Measurements from ENCODE around the gene ATXN10. TPM values are rescaled to one million over a fixed set of nuclear protein-coding genes. Genes with fewer than 3 reads are reported as not detected.

The ATXN10 gene
- total and polyA plus RNA-seq, 2 donors (not counting 1 experiment from before 2014, with no cell fraction given): 52.3 to 95.5 TPM

- peaks cover 34% of the 10 kb centered on the region for H3K27me3 Mint-ChIP-seq
- Histone ChIP-seq H3K36me3 (replicated peaks in 1 of 2; ENCODE audit: control extremely low read depth in 1 of 2, control insufficient read depth in 1 of 2, extremely low read depth in 1 of 2, insufficient read depth in 2 of 2, low read length in 1 of 2) (no peaks in the 10 kb centered on the region), H3K27me3 (replicated peaks in 1 of 4; ENCODE audit: control extremely low read depth in 1 of 4, control insufficient read depth in 3 of 4, insufficient read depth in 4 of 4, low read length in 3 of 4) (peaks cover 0 to 48% (median 5%) of the 10 kb centered on the region in 4 experiments), H3K4me3 (ENCODE audit: control extremely low read depth in 1 of 5, extremely low read depth in 1 of 5, insufficient read depth in 1 of 5, low read depth in 2 of 5, low read length in 4 of 5) (no peak overlapping the region), H3K9ac (ENCODE audit: low read length) (no peak overlapping the region), H3K4me1 (ENCODE audit: control insufficient read depth in 2 of 2, insufficient read depth in 2 of 2, low read length in 2 of 2) (peaks cover 0 to 6% of the 10 kb centered on the region in 2 donors), H3K27ac (ENCODE audit: low read length in 2 of 2) (no peak overlapping the region), H3K9me3 (ENCODE audit: control extremely low read depth in 1 of 3, control insufficient read depth in 2 of 3, insufficient read depth in 1 of 3, low read length in 2 of 3) (peaks cover 0 to 3% (median 0%) of the 10 kb centered on the region in 3 donors), H3K4me2 (replicated peaks; ENCODE audit: low read depth, low read length, poor library complexity, severe bottlenecking) (no peak overlapping the region), H2AFZ (ENCODE audit: insufficient read depth, low read depth, low read length, poor library complexity, severe bottlenecking) (no peak overlapping the region), H4K20me1 (ENCODE audit: control insufficient read depth, insufficient read depth, low read length, poor library complexity, severe bottlenecking) (no peaks in the 10 kb centered on the region), H3K79me2 (ENCODE audit: control insufficient read depth, insufficient read depth, low read length) (no peaks in the 10 kb centered on the region)
- TF ChIP-seq EZH2 (IDR thresholded peaks at IDR 0.05; ENCODE audit: borderline replicate concordance, insufficient read depth, low read depth, low read length, poor library complexity, severe bottlenecking): no peak
- no peak for TF ChIP-seq CTCF (IDR thresholded peaks at IDR 0.05)
- H3K4me3 Mint-ChIP-seq: no peak overlapping the region
- H3K9me3 Mint-ChIP-seq (ENCODE audit: insufficient read depth): no peaks in the 10 kb centered on the region
- no peak overlapping the region for H3K27ac Mint-ChIP-seq
- intact Hi-C loops (cut with micrococcal nuclease): no loop called here
- WGBS (ENCODE audit: insufficient coverage): 24% methylated on average over 8 of the region's 16 CpGs
- H3K4me1 Mint-ChIP-seq: peaks cover 1% of the 10 kb centered on the region
- ATAC-seq (ENCODE audit: low read depth) (no peak), DNase-seq (no peak)
- POLR2A ChIA-PET: no interaction called here
- CTCF ChIA-PET: no interaction called here
Observed at GRCh38 chr22:45878901-45879551, 207.4 kb downstream of the ATXN10 start.

- Mint-ChIP-seq H3K4me3 (no peak overlapping the region), H3K4me1 (peaks cover 1% of the 10 kb centered on the region), H3K9me3 (ENCODE audit: insufficient read depth) (no peaks in the 10 kb centered on the region), H3K27ac (no peak overlapping the region), H3K27me3 (peaks cover 34% of the 10 kb centered on the region)
- Histone ChIP-seq H3K4me2 (replicated peaks; ENCODE audit: low read depth, low read length, poor library complexity, severe bottlenecking) (no peak overlapping the region), H3K27ac (ENCODE audit: low read length in 2 of 2) (no peak overlapping the region), H3K27me3 (replicated peaks in 1 of 4; ENCODE audit: control extremely low read depth in 1 of 4, control insufficient read depth in 3 of 4, insufficient read depth in 4 of 4, low read length in 3 of 4) (peaks cover 0 to 52% (median 5%) of the 10 kb centered on the region in 4 experiments), H3K9ac (ENCODE audit: low read length) (no peak overlapping the region), H3K4me3 (ENCODE audit: control extremely low read depth in 1 of 5, extremely low read depth in 1 of 5, insufficient read depth in 1 of 5, low read depth in 2 of 5, low read length in 4 of 5) (no peak overlapping the region), H3K36me3 (replicated peaks in 1 of 2; ENCODE audit: control extremely low read depth in 1 of 2, control insufficient read depth in 1 of 2, extremely low read depth in 1 of 2, insufficient read depth in 2 of 2, low read length in 1 of 2) (no peaks in the 10 kb centered on the region), H3K79me2 (ENCODE audit: control insufficient read depth, insufficient read depth, low read length) (no peaks in the 10 kb centered on the region), H2AFZ (ENCODE audit: insufficient read depth, low read depth, low read length, poor library complexity, severe bottlenecking) (no peak overlapping the region), H4K20me1 (ENCODE audit: control insufficient read depth, insufficient read depth, low read length, poor library complexity, severe bottlenecking) (no peaks in the 10 kb centered on the region), H3K4me1 (ENCODE audit: control insufficient read depth in 2 of 2, insufficient read depth in 2 of 2, low read length in 2 of 2) (peaks cover 0 to 6% of the 10 kb centered on the region in 2 donors), H3K9me3 (ENCODE audit: control extremely low read depth in 1 of 3, control insufficient read depth in 2 of 3, insufficient read depth in 1 of 3, low read length in 2 of 3) (peaks cover 0 to 3% (median 0%) of the 10 kb centered on the region in 3 donors)
- no peak for DNase-seq
- no peak for TF ChIP-seq EZH2 (IDR thresholded peaks at IDR 0.05; ENCODE audit: borderline replicate concordance, insufficient read depth, low read depth, low read length, poor library complexity, severe bottlenecking)
- no peak for TF ChIP-seq CTCF (IDR thresholded peaks at IDR 0.05)
- ChIA-PET POLR2A (no interaction called here), CTCF (no interaction called here)
- intact Hi-C loops (cut with micrococcal nuclease): no loop called here
- WGBS (ENCODE audit: insufficient coverage): 88% methylated on average over 6 of the region's 6 CpGs
- no peak for ATAC-seq (ENCODE audit: low read depth)
Observed at GRCh38 chr22:45879552-45879949, 207.9 kb downstream of the ATXN10 start.
